HEK293 (cell line): ENCODE data around the gene ZFP92.

Source experiments
- CTCF ChIA-PET: fragments of 350-600 bp; formaldehyde crosslinking; extraction: SDS; loops from one replicate; lab custom pipeline; 2021; ENCODE audit warnings: antibody characterized with exemption; lab: Yijun Ruan, JAX
- POLR2A ChIA-PET: fragments of 300-600 bp; formaldehyde crosslinking; extraction: SDS; loops from one replicate; lab custom pipeline; 2020; ENCODE audit warnings: antibody characterized with exemption, inconsistent platforms; lab: Yijun Ruan, JAX
- H3K27ac ChIP-seq: fragments of 200-500 bp; sonication (Bioruptor generic); 2 replicates; pipeline ENCODE4 v1.5.1; 2014; ENCODE audit warnings: low read depth, low read length, control low read depth, inconsistent platforms; ENCODE audit errors: extremely low read depth
- H3K36me3 ChIP-seq, 2 experiments: fragments of 200-500 bp in 1 of 2; sonication (Bioruptor generic) in 1 of 2; 1 replicate in 1 of 2; 2 replicates in 1 of 2; pipeline ENCODE4 v1.5.1; 2014 to 2017; ENCODE audit warnings: inconsistent platforms in 2 of 2, low read length in 2 of 2; ENCODE audit not compliant: control insufficient read depth in 2 of 2, insufficient read depth in 1 of 2
- H3K4me1 ChIP-seq: fragments of 200-500 bp; sonication (Bioruptor generic); 2 replicates; pipeline ENCODE4 v1.5.1; 2014; ENCODE audit warnings: mild to moderate bottlenecking, low read length, inconsistent platforms; ENCODE audit not compliant: control insufficient read depth, insufficient read depth
- H3K4me3 ChIP-seq: 2 replicates; pipeline ENCODE4 v1.5.1; 2011; ENCODE audit warnings: low read depth, mild to moderate bottlenecking, control low read depth, low read length, moderate library complexity
- H3K9me3 ChIP-seq: fragments of 200-500 bp; sonication (Bioruptor generic); 2 replicates; pipeline ENCODE4 v1.5.1; 2014; ENCODE audit warnings: low read depth, low read length, inconsistent platforms; ENCODE audit not compliant: control insufficient read depth, insufficient read depth
- CTCF ChIP-seq: fragments of 450-650 bp; formaldehyde crosslinking; IDR thresholded peaks from 2 replicates; pipeline ENCODE4 v1.5.1; 2016; ENCODE audit warnings: missing biosample characterization, missing genetic modification characterization
- FEZF1 ChIP-seq: fragments of 450-650 bp; formaldehyde crosslinking; IDR thresholded peaks from 2 replicates; pipeline ENCODE4 v1.5.1; 2016; ENCODE audit warnings: missing biosample characterization, missing genetic modification characterization
- PBX3 ChIP-seq: sonication (generic); formaldehyde crosslinking; IDR thresholded peaks from 2 replicates; pipeline ENCODE4 v1.8.1; 2022; ENCODE audit warnings: mild to moderate bottlenecking, moderate library complexity, missing genetic modification reagents
- SP2 ChIP-seq: fragments of 450-650 bp; formaldehyde crosslinking; IDR thresholded peaks from 2 replicates; pipeline ENCODE4 v1.5.1; 2016; ENCODE audit warnings: missing biosample characterization, missing genetic modification characterization
- TSHZ1 ChIP-seq: fragments of 450-650 bp; formaldehyde crosslinking; IDR thresholded peaks from 2 replicates; pipeline ENCODE4 v1.5.1; 2016; ENCODE audit warnings: missing biosample characterization, missing genetic modification characterization, borderline replicate concordance
- YY1 ChIP-seq: fragments of 450-650 bp; formaldehyde crosslinking; IDR thresholded peaks from 2 replicates; pipeline ENCODE4 v1.5.1; 2018; ENCODE audit warnings: missing biosample characterization, missing genetic modification characterization
- ZBTB44 ChIP-seq: fragments of 450-650 bp; IDR thresholded peaks from 2 replicates; pipeline ENCODE4 v1.5.1; 2018; ENCODE audit warnings: missing biosample characterization, mild to moderate bottlenecking, missing genetic modification characterization
- ZBTB49 ChIP-seq: fragments of 450-650 bp; formaldehyde crosslinking; IDR thresholded peaks from 2 replicates; pipeline ENCODE4 v1.5.1; 2016; ENCODE audit warnings: missing biosample characterization, missing genetic modification characterization, low read depth
- ZFP69B ChIP-seq: fragments of 450-650 bp; formaldehyde crosslinking; IDR thresholded peaks from 2 replicates; pipeline ENCODE4 v1.5.1; 2016; ENCODE audit warnings: missing biosample characterization, missing genetic modification characterization
- ZNF16 ChIP-seq: fragments of 450-650 bp; formaldehyde crosslinking; IDR thresholded peaks from 2 replicates; pipeline ENCODE4 v1.5.1; 2016; ENCODE audit warnings: low read depth, missing biosample characterization, missing genetic modification characterization
- ZNF211 ChIP-seq: fragments of 450-650 bp; formaldehyde crosslinking; IDR thresholded peaks from 2 replicates; pipeline ENCODE4 v1.5.1; 2016; ENCODE audit warnings: low read depth, missing biosample characterization, missing genetic modification characterization
- ZNF221 ChIP-seq: fragments of 450-650 bp; formaldehyde crosslinking; IDR thresholded peaks from 2 replicates; pipeline ENCODE4 v1.5.1; 2017; ENCODE audit warnings: missing biosample characterization, missing genetic modification characterization, borderline replicate concordance
- ZNF394 ChIP-seq: fragments of 450-650 bp; formaldehyde crosslinking; IDR thresholded peaks from 2 replicates; pipeline ENCODE4 v1.5.1; 2016; ENCODE audit warnings: missing biosample characterization, missing genetic modification characterization, mild to moderate bottlenecking, moderate library complexity, borderline replicate concordance
- ZNF416 ChIP-seq: fragments of 450-650 bp; formaldehyde crosslinking; IDR thresholded peaks from 2 replicates; pipeline ENCODE4 v1.5.1; 2016; ENCODE audit warnings: missing biosample characterization, missing genetic modification characterization
- ZNF518A ChIP-seq: fragments of 450-650 bp; formaldehyde crosslinking; conservative IDR thresholded peaks from 2 replicates; pipeline ENCODE4 v1.5.1; 2016; ENCODE audit warnings: low read depth, missing biosample characterization, missing genetic modification characterization
- ZNF530 ChIP-seq: fragments of 450-650 bp; formaldehyde crosslinking; IDR thresholded peaks from 2 replicates; pipeline ENCODE4 v1.5.1; 2016; ENCODE audit warnings: low read depth, missing biosample characterization, missing genetic modification characterization
- ZNF548 ChIP-seq: fragments of 450-650 bp; formaldehyde crosslinking; IDR thresholded peaks from 2 replicates; pipeline ENCODE4 v1.5.1; 2016; ENCODE audit warnings: missing biosample characterization, missing genetic modification characterization
- ZNF626 ChIP-seq: fragments of 450-650 bp; sonication (Bioruptor Pico); formaldehyde crosslinking; IDR thresholded peaks from 2 replicates; pipeline ENCODE4 v1.5.1; 2018; ENCODE audit warnings: missing biosample characterization, missing genetic modification characterization, inconsistent platforms

Gene ZFP92

GRCh38 chrX:153379971-153380581, 31.2 kb upstream of the ZFP92 start:
- ChIA-PET CTCF (interaction anchor here (0.6 to 1.6 kb wide), 2 partner anchors 19 to 28 kb away, joined by 3 read pairs; no protein-coding TSS in a partner anchor), POLR2A (interaction anchor here (0.6 kb wide), 1 partner anchor 436 kb away, joined by 3 read pairs; no protein-coding TSS in a partner anchor)

More at GRCh38 chrX:153379971-153380581, 31.2 kb upstream of the ZFP92 start:
- no peak overlapping the region for H3K4me3 ChIP-seq
- no peak for TF ChIP-seq ZNF211 (tag by site-specific recombination)
- no peak for TF ChIP-seq ZNF16 (tag by site-specific recombination)
- no peak for TF ChIP-seq ZNF518A (tag by site-specific recombination)
- TF ChIP-seq YY1 (tag by site-specific recombination): no peak
- no peak for TF ChIP-seq ZBTB49 (tag by site-specific recombination)
- TF ChIP-seq ZFP69B (tag by site-specific recombination): no peak
- TF ChIP-seq ZNF548 (tag by site-specific recombination): no peak
- no peak for TF ChIP-seq TSHZ1 (tag by site-specific recombination)
- no peak for TF ChIP-seq FEZF1 (tag by site-specific recombination)
- TF ChIP-seq ZNF416: no peak
- no peak for TF ChIP-seq SP2 (tag by site-specific recombination)
- TF ChIP-seq ZNF530 (tag by site-specific recombination): no peak
- TF ChIP-seq ZNF221 (tag by site-specific recombination): no peak
- no peak for TF ChIP-seq CTCF
- TF ChIP-seq PBX3 (CRISPR knock-in tag): no peak
- no peak for TF ChIP-seq ZNF394 (tag by site-specific recombination)
- no peak for TF ChIP-seq ZBTB44 (tag by site-specific recombination)
- no peak for TF ChIP-seq ZNF626 (tag by site-specific recombination)
- TF ChIP-seq, all 188 proteins: peak for 0
- no peaks in the 10 kb centered on the region for H3K4me1 ChIP-seq
- no peak overlapping the region for H3K27ac ChIP-seq
- no peaks in the 10 kb centered on the region for H3K36me3 ChIP-seq
- H3K9me3 ChIP-seq: no peaks in the 10 kb centered on the region
